Measurements from ENCODE around the gene ADGRE3.
A peak's percentile ranks its signal among the peaks of the same experiment; 100 is the strongest.
"Not testable (repeated sequence)": the region's sequence is repeated elsewhere in the genome, so short reads cannot be mapped to it uniquely, and the experiment has no call there.

ADGRE3 gene

DNA sequence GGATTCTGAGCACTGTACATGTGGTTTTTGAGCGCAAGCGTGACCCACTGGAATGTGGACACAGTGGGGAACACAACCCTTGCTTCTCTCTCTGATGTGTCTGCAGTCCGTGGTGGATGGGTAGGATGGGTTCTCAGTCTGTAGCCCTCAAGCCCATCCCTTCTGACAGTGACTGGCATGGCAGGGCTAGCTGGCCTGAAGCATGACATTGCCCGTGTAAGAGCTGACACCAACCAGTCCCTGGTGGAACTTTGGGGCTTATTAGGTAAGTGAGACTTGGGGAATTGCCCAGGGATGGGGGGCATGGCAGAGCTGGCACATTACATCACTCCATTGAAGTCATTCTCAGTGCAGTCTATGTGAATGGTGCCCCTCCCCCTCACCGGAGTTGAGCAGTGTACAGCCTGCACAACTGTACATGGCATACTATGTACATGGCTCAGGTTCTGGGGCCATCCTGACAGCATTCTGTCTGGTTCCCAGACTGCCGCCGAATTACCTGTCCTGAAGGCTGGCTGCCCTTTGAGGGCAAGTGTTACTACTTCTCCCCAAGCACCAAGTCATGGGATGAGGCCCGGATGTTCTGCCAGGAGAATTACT, 75.0 kb downstream of the ADGRE3 start:
- TF ChIP-seq, protein P1, sequence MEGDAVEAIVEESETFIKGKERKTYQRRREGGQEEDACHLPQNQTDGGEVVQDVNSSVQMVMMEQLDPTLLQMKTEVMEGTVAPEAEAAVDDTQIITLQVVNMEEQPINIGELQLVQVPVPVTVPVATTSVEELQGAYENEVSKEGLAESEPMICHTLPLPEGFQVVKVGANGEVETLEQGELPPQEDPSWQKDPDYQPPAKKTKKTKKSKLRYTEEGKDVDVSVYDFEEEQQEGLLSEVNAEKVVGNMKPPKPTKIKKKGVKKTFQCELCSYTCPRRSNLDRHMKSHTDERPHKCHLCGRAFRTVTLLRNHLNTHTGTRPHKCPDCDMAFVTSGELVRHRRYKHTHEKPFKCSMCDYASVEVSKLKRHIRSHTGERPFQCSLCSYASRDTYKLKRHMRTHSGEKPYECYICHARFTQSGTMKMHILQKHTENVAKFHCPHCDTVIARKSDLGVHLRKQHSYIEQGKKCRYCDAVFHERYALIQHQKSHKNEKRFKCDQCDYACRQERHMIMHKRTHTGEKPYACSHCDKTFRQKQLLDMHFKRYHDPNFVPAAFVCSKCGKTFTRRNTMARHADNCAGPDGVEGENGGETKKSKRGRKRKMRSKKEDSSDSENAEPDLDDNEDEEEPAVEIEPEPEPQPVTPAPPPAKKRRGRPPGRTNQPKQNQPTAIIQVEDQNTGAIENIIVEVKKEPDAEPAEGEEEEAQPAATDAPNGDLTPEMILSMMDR (IDR thresholded peaks at IDR 0.05; ENCODE audit: poor library complexity, severe bottlenecking): no peak
- H3K27me3 ChIP-seq (ENCODE audit: insufficient read depth, poor library complexity, severe bottlenecking): no peaks in the 10 kb centered on the region
- ATAC-seq (ENCODE audit: low read depth): no peak
- H3K36me3 ChIP-seq (ENCODE audit: low read depth): no peaks in the 10 kb centered on the region
- no peak overlapping the region for H3K27ac ChIP-seq (ENCODE audit: poor library complexity, severe bottlenecking)
- H3K9me3 ChIP-seq (ENCODE audit: severe bottlenecking): no peaks in the 10 kb centered on the region
- no peak overlapping the region for H3K4me3 ChIP-seq (ENCODE audit: severe bottlenecking)
- DNase-seq (ENCODE audit: low spot score): no peak
- H3K4me1 ChIP-seq (ENCODE audit: insufficient read depth, poor library complexity, severe bottlenecking): no peaks in the 10 kb centered on the region

DNA sequence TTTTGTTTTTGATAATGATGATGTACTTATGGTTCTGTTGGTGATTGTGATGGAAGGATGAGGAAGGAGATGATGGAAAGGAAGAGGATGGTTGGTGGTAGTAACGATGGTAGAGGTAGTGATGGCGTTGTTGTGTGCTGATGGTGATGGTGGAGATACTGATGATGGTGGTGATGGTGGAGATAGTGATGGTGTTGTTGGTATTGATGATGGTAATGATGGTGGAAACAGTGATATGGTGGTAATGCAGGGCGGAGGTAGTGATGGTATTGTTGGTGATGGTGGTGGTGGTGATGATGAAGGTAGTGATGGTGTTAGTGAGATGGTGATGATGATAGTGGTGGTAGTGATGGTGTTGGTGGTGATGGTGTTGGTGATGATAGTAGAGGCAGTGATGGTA, 79.1 kb downstream of the ADGRE3 start:
- no peaks in the 10 kb centered on the region for H3K36me3 ChIP-seq (ENCODE audit: low read depth)
- no peaks in the 10 kb centered on the region for H3K27me3 ChIP-seq (ENCODE audit: insufficient read depth, poor library complexity, severe bottlenecking)
- no peak overlapping the region for H3K4me3 ChIP-seq (ENCODE audit: severe bottlenecking)
- DNase-seq (ENCODE audit: low spot score): no peak
- no peak overlapping the region for H3K27ac ChIP-seq (ENCODE audit: poor library complexity, severe bottlenecking)
- TF ChIP-seq, protein P1 (IDR thresholded peaks at IDR 0.05; ENCODE audit: poor library complexity, severe bottlenecking): no peak
- ATAC-seq (ENCODE audit: low read depth): no peak
- no peaks in the 10 kb centered on the region for H3K9me3 ChIP-seq (ENCODE audit: severe bottlenecking)
- no peaks in the 10 kb centered on the region for H3K4me1 ChIP-seq (ENCODE audit: insufficient read depth, poor library complexity, severe bottlenecking)

DNA sequence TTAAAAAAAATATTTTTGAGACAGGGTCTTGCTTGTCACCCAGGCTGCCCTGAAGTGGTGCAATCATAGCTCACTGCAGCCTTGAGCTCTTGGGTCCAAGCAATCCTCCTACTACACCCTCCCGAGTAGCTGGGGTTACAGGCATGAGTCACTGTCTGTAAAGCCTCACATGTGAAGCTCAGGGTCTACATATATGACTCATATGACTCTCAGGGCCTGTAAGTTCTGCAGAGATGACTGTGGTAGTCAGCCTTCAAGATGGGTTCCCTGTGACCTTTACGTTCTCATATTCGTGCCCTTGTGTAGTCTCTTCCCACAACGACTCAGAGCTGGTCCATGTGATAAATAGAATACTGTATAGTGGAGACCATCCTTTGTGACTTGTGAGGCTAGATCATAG, 85.2 kb downstream of the ADGRE3 start:
- DNase-seq (ENCODE audit: low spot score); H3K4me1 ChIP-seq (ENCODE audit: insufficient read depth, poor library complexity, severe bottlenecking); H3K36me3 ChIP-seq (ENCODE audit: low read depth); H3K9me3 ChIP-seq (ENCODE audit: severe bottlenecking); H3K4me3 ChIP-seq (ENCODE audit: severe bottlenecking); H3K27ac ChIP-seq (ENCODE audit: poor library complexity, severe bottlenecking); H3K27me3 ChIP-seq (ENCODE audit: insufficient read depth, poor library complexity, severe bottlenecking): not testable (repeated sequence)
- ATAC-seq (ENCODE audit: low read depth): peak; percentile 23; the same call in 1 of the 3 replicates

DNA sequence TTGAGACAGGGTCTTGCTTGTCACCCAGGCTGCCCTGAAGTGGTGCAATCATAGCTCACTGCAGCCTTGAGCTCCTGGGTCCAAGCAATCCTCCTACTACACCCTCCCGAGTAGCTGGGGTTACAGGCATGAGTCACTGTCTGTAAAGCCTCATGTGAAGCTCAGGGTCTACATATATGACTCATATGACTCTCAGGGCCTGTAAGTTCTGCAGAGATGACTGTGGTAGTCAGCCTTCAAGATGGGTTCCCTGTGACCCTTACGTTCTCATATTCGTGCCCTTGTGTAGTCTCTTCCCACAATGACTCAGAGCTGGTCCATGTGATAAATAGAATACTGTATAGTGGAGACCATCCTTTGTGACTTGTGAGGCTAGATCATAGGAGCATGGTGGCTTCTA, 89.5 kb downstream of the ADGRE3 start:
- not testable (repeated sequence) for H3K4me1 ChIP-seq (ENCODE audit: insufficient read depth, poor library complexity, severe bottlenecking); DNase-seq (ENCODE audit: low spot score); H3K4me3 ChIP-seq (ENCODE audit: severe bottlenecking); H3K9me3 ChIP-seq (ENCODE audit: severe bottlenecking); H3K27me3 ChIP-seq (ENCODE audit: insufficient read depth, poor library complexity, severe bottlenecking); H3K36me3 ChIP-seq (ENCODE audit: low read depth); H3K27ac ChIP-seq (ENCODE audit: poor library complexity, severe bottlenecking)
- ATAC-seq (ENCODE audit: low read depth): peak; percentile 89

DNA sequence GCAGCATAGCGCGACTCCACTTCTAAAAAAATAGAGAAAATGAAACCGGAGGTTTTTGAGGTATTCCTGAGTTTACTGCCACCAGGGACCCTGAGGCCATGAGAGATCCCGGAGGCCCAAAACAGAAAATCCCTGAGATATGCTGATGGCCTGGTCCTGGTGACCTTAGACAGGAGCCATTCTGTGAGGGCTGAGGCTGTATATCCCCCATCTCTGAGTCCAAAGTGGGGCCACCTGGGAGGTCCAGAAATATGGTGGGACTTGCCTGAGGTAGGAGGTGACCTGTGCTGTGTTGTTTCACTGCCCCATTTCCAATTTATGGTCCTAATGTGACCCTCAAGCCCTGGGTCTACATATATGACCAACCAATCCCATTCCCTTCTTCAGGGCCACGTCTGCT, 90.3 kb downstream of the ADGRE3 start:
- H3K27ac ChIP-seq (ENCODE audit: poor library complexity, severe bottlenecking); DNase-seq (ENCODE audit: low spot score); H3K27me3 ChIP-seq (ENCODE audit: insufficient read depth, poor library complexity, severe bottlenecking); H3K4me1 ChIP-seq (ENCODE audit: insufficient read depth, poor library complexity, severe bottlenecking); H3K36me3 ChIP-seq (ENCODE audit: low read depth); H3K4me3 ChIP-seq (ENCODE audit: severe bottlenecking); ATAC-seq (ENCODE audit: low read depth); H3K9me3 ChIP-seq (ENCODE audit: severe bottlenecking): not testable (repeated sequence)

DNA sequence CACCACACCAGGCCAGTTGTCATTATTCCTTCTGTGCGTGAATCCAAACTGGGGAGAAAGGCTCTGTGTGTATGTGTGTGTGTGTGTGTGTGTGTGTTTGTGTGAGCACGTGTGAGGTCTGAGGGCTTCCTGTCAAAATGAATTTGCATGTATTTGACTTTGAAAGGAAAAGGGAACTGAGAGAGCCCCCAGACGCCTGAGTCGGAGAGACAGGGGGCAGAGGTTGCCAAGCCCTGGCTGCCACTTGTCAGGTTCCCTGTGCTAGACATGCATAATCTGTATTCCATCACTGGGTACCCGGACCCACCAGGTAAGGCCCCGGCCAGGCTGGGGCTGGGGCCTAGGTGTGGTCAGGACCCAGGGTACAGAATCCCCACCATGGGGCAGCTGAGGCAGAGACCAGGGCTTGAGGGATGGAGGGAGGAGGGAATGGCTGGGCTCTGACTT, 91.7 kb downstream of the ADGRE3 start, which contains the start of gene CLEC17A:
Gene CLEC17A (plus strand): TSS at position 191 of the 447 bp plus-strand sequence. CDS start 77 bp downstream, at position 268.
- Histone ChIP-seq H3K4me3 (ENCODE audit: severe bottlenecking) (no peak within 1 kb of the TSS), H3K27ac (ENCODE audit: poor library complexity, severe bottlenecking) (no peak within 1 kb of the TSS), H3K27me3 (ENCODE audit: insufficient read depth, poor library complexity, severe bottlenecking) (no peaks in the 10 kb centered on the region), H3K4me1 (ENCODE audit: insufficient read depth, poor library complexity, severe bottlenecking) (no peaks in the 10 kb centered on the region), H3K9me3 (ENCODE audit: severe bottlenecking) (no peaks in the 10 kb centered on the region), H3K36me3 (ENCODE audit: low read depth) (no peaks in the 10 kb centered on the region)
- TF ChIP-seq, protein P1 (IDR thresholded peaks at IDR 0.05; ENCODE audit: poor library complexity, severe bottlenecking): no peak
- DNase-seq (ENCODE audit: low spot score) (no peak), ATAC-seq (ENCODE audit: low read depth) (no peak)

Measured in RWPE2 (cell line).